Immature natural killer cell (primary cell): Measurements from ENCODE around the gene RRP1B. TPM values are rescaled to one million over a fixed set of nuclear protein-coding genes. Genes with fewer than 3 reads are reported as not detected.
A peak's percentile ranks its signal among the peaks of the same experiment; 100 is the strongest.

ENCODE experiments used
- DNase-seq, 3 donors: peaks; one replicate each; pipeline ENCODE4 v3.0.0; 2022; ENCODE audit warnings: mixed read lengths in 1 of 3
- H3K27ac Mint-ChIP-seq, 6 donors: one replicate each; pipeline ENCODE4 v1.8.0; 2020; ENCODE audit warnings: mixed read lengths in 6 of 6, mild to moderate bottlenecking in 5 of 6, inconsistent platforms in 4 of 6, moderate library complexity in 3 of 6
- H3K27me3 Mint-ChIP-seq, 3 donors: one replicate each; pipeline ENCODE4 v1.8.0; 2020 to 2021; ENCODE audit warnings: low read depth in 3 of 3, mild to moderate bottlenecking in 3 of 3, mixed read lengths in 3 of 3, moderate library complexity in 3 of 3, inconsistent platforms in 1 of 3
- H3K36me3 Mint-ChIP-seq, 3 donors: one replicate each; pipeline ENCODE4 v1.8.0; 2020; ENCODE audit warnings: mixed read lengths in 3 of 3, inconsistent platforms in 2 of 3, mild to moderate bottlenecking in 2 of 3
- H3K4me1 Mint-ChIP-seq, 2 donors: one replicate each; pipeline ENCODE4 v1.8.0; 2020; ENCODE audit warnings: inconsistent platforms in 2 of 2, mild to moderate bottlenecking in 2 of 2, mixed read lengths in 2 of 2, moderate library complexity in 1 of 2
- H3K4me3 Mint-ChIP-seq, 5 donors: one replicate each; pipeline ENCODE4 v1.8.0; 2020; ENCODE audit warnings: mild to moderate bottlenecking in 5 of 5, mixed read lengths in 5 of 5, inconsistent platforms in 3 of 5, moderate library complexity in 3 of 5
- H3K9me3 Mint-ChIP-seq, 6 donors: one replicate each; pipeline ENCODE4 v1.8.0; 2020; ENCODE audit warnings: mild to moderate bottlenecking in 6 of 6, mixed read lengths in 6 of 6, inconsistent platforms in 4 of 6, moderate library complexity in 3 of 6
- polyA plus RNA-seq, 3 donors: library from polyadenylated mRNA; unstranded; fragments of 300-500 nt; fragmentation: Illumina TruSeq; gene quantifications; one replicate each; pipeline ENCODE4 v1.2.3, GENCODE V29; 2021

RRP1B gene
- polyA plus RNA-seq, 3 donors from 2014 or later = 4.9 to 31.0 (median 10.2) TPM

DNA sequence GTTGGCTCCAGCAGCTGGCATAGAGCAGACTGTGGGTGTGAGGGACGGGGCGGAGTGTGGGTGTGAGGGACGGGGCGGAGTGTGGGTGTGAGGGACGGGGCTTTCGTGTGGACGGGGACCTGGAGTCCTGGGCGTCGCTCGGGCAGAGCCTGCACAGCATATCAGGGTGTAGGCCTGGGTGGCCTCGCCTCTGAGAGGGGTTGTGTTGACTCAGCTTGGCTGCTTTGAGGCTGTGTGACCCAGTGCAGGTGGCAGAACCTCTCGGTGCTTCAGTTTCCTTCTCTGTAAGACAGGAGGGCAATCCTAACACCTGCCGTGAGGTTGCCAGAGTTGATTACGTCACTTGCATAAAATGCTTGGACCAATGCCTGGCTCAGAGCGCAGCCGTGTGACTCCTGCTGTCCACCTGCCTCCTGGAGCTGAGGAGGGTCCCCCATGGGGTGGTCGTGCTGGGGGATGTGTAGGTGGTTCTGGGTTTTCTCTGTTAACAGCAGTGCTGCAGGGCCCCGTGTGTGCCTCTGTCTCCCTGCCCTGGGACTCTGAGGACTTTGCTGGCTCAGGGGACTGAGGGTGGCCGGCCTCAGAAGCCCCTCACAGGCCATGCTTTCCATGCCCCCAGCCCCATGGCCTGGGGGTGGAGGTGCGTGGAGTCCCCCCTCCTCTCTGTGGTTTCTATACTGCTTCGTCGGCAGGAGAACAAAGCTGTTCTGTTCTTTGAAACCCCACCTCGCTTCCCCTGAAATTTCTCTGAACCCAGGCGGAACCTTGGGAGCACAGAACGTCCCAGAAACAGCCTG lies 75.0 kb downstream of the RRP1B start:
- DNase-seq = no peak
- Mint-ChIP-seq H3K4me3 (peak overlapping the region in 2 of 5 donors; percentile 63 to 75), H3K4me1 (peaks cover 22 to 32% of the 10 kb centered on the region in 2 donors), H3K9me3 (peaks cover 0 to 2% (median 0%) of the 10 kb centered on the region in 6 donors), H3K27me3 (peaks cover 3 to 6% (median 5%) of the 10 kb centered on the region in 3 donors), H3K27ac (peak overlapping the region in 2 of 6 donors; percentile 74 to 85), H3K36me3 (no peaks in the 10 kb centered on the region)

DNA sequence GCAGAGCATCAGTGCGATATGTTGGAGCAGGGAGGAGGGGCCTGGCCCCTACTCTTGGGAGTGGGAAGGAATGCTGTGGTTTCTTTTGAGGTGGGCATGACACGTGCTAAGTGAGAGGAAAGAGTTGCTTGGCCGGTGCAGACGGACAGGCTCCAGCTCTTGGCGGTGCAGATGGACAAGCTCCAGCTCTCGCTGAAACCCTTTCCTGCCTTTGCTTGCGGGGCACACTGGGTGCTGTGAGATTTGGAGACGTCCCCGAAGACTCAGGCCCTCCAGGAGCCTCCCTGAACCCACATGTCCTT lies 75.5 kb downstream of the RRP1B start:
- peaks cover 2 to 7% (median 3%) of the 10 kb centered on the region in 3 donors for H3K27me3 Mint-ChIP-seq
- DNase-seq = no peak
- H3K4me3 Mint-ChIP-seq = no peak overlapping the region
- peaks cover 0 to 2% (median 0%) of the 10 kb centered on the region in 6 donors for H3K9me3 Mint-ChIP-seq
- no peak overlapping the region for H3K27ac Mint-ChIP-seq
- peaks cover 20 to 29% of the 10 kb centered on the region in 2 donors for H3K4me1 Mint-ChIP-seq
- no peaks in the 10 kb centered on the region for H3K36me3 Mint-ChIP-seq

DNA sequence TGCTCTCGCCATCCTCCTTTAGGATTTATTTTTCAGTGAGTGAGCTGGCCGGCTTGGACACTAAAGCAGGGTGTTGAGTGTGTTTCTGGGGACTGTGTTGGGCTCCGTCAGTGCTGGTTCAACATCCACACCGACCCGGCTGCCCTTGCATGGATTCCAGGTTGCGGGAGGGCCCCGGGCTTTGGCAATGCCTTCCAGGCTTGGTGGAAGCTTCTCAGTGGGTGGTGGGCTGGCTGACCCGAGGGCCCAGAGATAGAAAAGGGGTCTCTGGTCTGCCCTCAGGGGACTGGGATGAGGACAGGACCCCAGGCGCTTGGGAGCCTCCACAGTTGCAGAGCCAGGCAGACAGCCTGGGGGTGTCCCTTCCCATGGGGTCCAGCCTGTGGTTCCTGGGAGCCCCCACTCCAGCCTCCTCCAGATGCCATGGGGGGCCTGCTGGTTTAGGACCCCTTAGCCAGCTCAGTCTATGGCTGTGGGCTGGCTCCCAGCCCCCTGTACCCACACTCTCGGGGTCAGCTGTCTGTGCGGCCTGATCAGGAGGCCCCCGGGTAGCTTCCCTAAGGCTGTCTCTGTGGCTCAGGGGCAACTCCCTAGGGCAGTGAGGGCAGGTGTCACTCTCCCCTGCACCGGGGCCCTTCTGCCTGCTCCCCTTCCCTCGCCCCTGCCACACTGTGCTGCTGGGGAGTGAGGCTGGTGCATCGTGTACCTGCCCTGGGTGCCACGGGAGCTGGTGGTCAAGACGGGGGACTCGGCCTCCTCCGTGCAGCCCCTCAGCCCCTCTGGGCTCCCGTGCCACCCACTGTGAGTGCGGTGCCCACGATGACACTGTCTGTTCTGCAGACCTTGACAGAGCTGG lies 76.1 kb downstream of the RRP1B start:
- H3K9me3 Mint-ChIP-seq = peaks cover 0 to 2% (median 0%) of the 10 kb centered on the region in 6 donors
- H3K36me3 Mint-ChIP-seq = no peaks in the 10 kb centered on the region
- no peak overlapping the region for H3K27ac Mint-ChIP-seq
- no peak for DNase-seq
- H3K4me1 Mint-ChIP-seq = peaks cover 20 to 26% of the 10 kb centered on the region in 2 donors
- peaks cover 2 to 12% (median 3%) of the 10 kb centered on the region in 3 donors for H3K27me3 Mint-ChIP-seq
- no peak overlapping the region for H3K4me3 Mint-ChIP-seq

DNA sequence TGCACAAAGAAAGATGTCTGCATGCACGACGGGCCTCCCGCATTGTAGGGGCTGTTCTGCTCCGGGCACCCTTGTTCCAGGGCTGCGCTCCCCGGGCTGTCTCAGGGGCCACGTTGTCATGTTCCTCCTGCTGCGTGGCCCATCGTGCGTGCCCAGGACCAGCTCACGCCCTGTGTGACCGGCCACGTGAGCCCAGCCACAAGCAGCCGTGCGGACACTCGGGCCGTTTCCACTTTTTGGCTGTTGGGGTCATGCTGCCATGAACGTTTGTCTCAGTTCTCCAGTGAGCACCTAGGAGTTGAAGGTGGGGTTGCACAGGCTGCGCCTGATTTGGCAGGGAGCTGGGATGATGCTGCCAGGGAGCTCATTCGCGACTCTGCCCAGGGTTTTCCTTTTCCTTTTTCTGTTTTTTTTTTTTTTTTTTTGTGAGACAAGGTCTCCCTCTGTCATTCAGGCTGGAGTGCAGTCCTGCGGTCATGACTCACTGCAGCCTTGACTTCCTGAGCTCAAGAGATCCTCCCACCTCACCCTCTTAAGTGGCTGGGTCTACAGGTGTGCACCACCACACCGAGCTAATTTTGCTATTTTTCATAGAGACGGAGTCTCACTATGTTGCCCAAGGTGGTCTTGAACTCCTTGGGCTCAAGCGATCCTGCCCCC lies 77.0 kb downstream of the RRP1B start:
- no peak overlapping the region for H3K4me3 Mint-ChIP-seq
- H3K27me3 Mint-ChIP-seq = peaks cover 2 to 15% (median 3%) of the 10 kb centered on the region in 3 donors
- no peak overlapping the region for H3K27ac Mint-ChIP-seq
- H3K36me3 Mint-ChIP-seq = no peaks in the 10 kb centered on the region
- H3K4me1 Mint-ChIP-seq = peaks cover 16 to 26% of the 10 kb centered on the region in 2 donors
- H3K9me3 Mint-ChIP-seq = peaks cover 0 to 2% (median 0%) of the 10 kb centered on the region in 6 donors
- no peak for DNase-seq

DNA sequence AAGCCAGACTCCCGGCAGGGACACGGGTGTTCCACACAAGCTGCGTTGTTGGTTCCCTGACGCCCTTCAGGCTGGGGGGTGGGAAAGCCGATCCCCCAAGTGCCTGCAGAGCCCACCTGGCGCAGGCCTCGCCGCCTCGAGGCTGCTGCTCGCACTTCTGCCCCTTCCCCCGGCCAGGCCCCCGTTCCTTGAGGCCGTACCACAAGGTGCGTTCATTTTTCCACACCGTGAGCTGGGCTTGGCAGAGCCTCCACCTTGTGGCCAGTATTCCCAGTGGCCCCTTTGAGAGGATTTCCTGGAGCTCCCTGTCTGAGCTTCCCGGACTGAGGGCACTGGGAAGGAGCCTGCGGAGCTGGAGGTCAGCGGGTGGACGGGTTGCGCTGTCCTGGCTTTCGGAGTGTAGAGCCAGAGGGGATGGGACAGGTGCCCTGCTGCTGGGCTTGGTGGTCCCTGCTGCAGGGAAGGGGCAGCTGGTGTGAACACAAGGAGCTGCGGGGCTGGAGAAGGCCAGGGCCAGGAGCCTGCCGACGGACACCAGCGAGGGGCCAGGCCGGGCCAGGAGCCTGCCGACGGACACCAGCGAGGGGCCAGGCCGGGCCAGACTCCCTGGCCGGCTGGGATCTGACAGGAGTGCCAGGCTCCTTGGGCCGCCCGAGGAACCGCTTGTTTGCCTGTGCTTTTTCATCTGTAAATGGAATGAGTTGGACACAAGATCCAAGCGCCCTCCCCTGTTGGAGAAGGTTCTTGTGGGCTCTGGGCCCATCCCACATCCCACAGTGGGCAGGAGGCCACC lies 78.0 kb downstream of the RRP1B start:
- Mint-ChIP-seq H3K9me3 (peaks cover 0 to 2% (median 0%) of the 10 kb centered on the region in 6 donors), H3K4me3 (no peak overlapping the region), H3K36me3 (no peaks in the 10 kb centered on the region), H3K4me1 (peaks cover 13 to 25% of the 10 kb centered on the region in 2 donors), H3K27ac (no peak overlapping the region), H3K27me3 (peaks cover 2 to 13% (median 3%) of the 10 kb centered on the region in 3 donors)
- DNase-seq = no peak

DNA sequence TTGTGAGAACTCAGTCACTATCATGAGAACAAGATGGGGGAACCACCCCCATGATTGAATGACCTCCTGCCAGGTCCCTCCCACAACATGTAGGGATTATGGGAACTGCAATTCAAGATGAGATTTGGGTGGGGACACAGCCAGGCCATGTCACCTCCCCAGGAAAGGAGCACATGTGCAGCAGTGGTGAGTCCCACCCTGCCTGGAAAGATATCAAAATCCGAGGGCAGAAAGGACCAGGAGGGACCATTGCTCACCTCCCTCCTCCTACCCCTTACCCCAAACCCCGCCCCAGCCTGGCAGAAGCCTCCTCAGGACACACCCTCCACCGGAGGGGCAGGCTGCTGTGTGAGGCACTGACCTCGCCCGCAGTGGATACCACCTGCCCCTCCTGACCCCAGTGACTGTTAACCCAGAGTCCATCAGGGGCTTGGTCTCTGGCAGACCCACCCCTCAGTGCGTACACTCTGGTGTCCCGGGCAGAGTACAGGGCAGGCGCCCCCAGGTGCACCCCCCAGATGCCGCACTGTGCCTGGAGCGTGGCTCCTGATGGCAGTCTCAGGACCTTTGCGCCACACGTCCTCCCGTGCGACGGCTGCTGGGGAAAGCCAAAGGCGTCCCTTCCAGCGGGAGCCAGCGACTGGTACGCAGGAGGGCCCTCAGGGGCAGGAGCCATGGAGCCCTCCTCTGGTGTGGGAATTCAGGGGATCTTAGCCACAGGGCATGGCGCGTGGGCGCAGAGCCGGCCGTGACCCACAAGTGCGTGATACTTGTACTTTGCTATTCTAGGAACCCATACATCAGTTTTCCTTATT lies 80.5 kb downstream of the RRP1B start:
- Mint-ChIP-seq H3K4me3 (no peak overlapping the region), H3K27me3 (peaks cover 0 to 10% (median 2%) of the 10 kb centered on the region in 3 donors), H3K27ac (no peak overlapping the region), H3K9me3 (no peaks in the 10 kb centered on the region), H3K4me1 (peaks cover 5 to 17% of the 10 kb centered on the region in 2 donors), H3K36me3 (peaks cover 0 to 2% (median 0%) of the 10 kb centered on the region in 3 donors)
- no peak for DNase-seq

DNA sequence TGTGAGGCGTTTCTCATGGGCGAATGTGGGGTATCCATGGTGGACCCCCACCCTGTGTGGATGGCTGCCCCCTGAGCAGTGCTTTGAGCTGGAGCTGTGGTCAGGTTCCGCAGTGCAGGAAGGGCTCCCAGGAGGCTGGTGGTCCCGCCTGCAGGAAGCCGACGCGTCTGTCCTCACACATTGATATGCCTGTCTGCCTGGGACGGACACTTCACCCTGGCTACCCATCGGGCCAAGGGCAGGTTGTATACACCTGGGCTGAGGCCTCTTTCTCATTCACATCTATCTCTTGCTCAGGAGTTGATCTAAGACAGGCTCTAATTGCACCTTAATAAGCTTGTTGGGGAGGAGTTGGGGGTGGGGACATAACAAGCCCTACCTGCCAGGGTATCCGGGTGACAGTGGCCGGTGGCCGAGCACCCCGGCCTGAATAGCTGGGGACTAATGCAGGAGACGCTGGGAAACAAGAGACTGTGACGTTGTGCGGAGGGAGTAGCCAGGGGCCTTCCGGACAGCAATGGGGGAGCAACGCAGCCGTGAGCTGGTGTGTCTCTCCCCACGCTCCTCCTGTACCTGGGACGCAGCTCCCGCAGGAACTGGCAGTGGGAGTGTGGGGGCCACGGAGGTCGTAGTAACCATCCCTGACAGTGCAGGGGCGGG lies 81.3 kb downstream of the RRP1B start:
- Mint-ChIP-seq H3K27ac (peak overlapping the region in 2 of 6 donors; percentile 6 to 48), H3K9me3 (no peaks in the 10 kb centered on the region), H3K36me3 (peaks cover 0 to 5% (median 0%) of the 10 kb centered on the region in 3 donors), H3K27me3 (peaks cover 0 to 10% (median 2%) of the 10 kb centered on the region in 3 donors), H3K4me3 (no peak overlapping the region), H3K4me1 (peaks cover 5 to 16% of the 10 kb centered on the region in 2 donors)
- no peak for DNase-seq

DNA sequence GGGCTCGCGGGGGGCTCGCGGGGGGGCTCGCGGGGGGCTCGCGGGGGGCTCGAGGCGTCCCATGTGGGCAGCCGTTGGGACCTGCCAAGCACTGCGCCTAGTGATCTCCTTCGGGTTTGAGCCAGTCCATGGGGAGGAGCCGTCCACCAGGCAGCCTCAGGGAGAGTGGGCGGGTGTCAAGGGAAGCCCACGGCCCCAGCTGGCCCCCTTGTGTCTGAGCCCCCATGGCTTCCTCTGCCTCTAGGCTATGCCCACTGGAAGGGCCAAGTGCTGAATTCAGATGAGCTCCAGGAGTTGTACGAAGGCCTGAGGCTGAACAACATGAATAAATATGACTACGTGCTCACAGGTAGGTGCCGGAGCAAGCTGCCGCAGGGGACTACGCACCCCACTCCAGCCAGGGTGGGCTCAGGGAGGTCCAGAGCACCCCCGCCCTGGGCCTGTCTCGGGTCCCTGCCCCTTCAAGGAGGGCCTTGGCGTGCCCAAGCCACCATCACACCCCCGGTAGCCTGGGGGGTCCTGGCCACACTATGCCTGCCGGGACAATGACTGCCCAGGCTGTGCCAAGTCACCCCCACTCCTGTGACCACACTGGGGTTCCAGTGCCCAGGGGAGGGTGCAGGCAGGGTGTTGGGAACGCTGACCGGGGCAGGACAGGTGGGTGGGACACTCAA lies 82.2 kb downstream of the RRP1B start:
- H3K27ac Mint-ChIP-seq = no peak overlapping the region

DNA sequence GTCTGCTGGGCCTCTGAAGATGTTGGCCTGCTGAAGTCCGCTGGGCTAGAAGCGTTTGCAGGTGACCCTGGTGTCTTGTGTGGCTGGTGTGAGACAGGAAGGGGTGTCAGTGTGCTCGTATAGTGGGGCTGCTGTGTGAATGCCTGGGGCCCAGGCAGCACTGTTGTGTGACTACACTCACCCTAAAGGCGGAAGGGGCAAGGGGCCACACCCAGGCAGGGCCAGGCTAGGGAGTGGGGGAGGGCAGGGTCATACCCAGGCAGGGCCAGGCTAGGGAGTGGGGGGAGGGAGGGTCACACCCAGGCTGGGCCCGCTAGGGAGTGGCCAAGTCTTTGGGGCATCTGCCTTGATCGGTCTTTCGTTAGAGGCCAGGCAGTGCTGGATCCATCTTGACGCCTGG lies 84.6 kb downstream of the RRP1B start:
- peak overlapping the region in 2 of 6 donors; percentile 60 to 81 for H3K27ac Mint-ChIP-seq

More for the DNA sequence above, 82.2 kb downstream of the RRP1B start:
- H3K27me3 Mint-ChIP-seq = peaks cover 0 to 10% (median 2%) of the 10 kb centered on the region in 3 donors
- peaks cover 0 to 10% (median 0%) of the 10 kb centered on the region in 3 donors for H3K36me3 Mint-ChIP-seq
- H3K4me3 Mint-ChIP-seq = no peak overlapping the region
- DNase-seq = no peak
- H3K9me3 Mint-ChIP-seq = no peaks in the 10 kb centered on the region
- peaks cover 5 to 16% of the 10 kb centered on the region in 2 donors for H3K4me1 Mint-ChIP-seq

DNA sequence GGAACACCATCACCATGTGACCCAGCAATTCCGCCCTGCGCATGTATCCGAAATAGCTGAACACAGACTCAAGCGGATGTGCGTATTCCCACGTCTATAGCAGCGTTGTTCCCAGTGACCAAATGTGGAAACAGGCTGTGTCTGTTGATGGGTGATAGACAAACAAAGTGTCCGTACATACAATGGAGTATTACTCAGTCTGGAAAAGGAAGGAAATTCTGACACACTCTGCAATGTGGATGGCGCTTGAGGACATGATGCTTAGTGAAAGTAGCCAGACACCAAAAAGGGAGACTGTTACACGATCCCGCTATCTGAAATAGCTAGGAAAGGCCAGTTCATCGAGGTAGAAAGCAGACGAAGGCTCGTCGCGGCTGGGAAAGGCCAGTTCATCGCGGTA lies 85.4 kb downstream of the RRP1B start:
- Mint-ChIP-seq H3K9me3 (no peaks in the 10 kb centered on the region), H3K36me3 (peaks cover 0 to 16% (median 0%) of the 10 kb centered on the region in 3 donors), H3K27ac (no peak overlapping the region), H3K4me3 (no peak overlapping the region), H3K4me1 (peaks cover 0 to 10% of the 10 kb centered on the region in 2 donors), H3K27me3 (peaks cover 0 to 10% (median 1%) of the 10 kb centered on the region in 3 donors)
- DNase-seq = no peak

More for the DNA sequence above, 84.6 kb downstream of the RRP1B start:
- H3K9me3 Mint-ChIP-seq = no peaks in the 10 kb centered on the region
- H3K4me3 Mint-ChIP-seq = peak overlapping the region in 3 of 5 donors; percentile 24 to 48 (median 36)
- H3K36me3 Mint-ChIP-seq = peaks cover 0 to 16% (median 0%) of the 10 kb centered on the region in 3 donors
- peaks cover 1 to 10% (median 2%) of the 10 kb centered on the region in 3 donors for H3K27me3 Mint-ChIP-seq
- no peak for DNase-seq
- peaks cover 5 to 16% of the 10 kb centered on the region in 2 donors for H3K4me1 Mint-ChIP-seq
